NT2/D1 (cell line): ENCODE results near the gene SH3PXD2A.

Source experiments
- SUZ12 ChIP-seq: IDR thresholded peaks from 2 replicates; pipeline ENCODE4 v1.6.1; 2011; ENCODE audit not compliant: insufficient read length, insufficient read depth; ENCODE audit errors: extremely low read depth
- ZNF274 ChIP-seq: IDR thresholded peaks from 2 replicates; pipeline ENCODE4 v1.6.1; 2011; ENCODE audit warnings: mild to moderate bottlenecking, low read depth, low read length

DNA sequence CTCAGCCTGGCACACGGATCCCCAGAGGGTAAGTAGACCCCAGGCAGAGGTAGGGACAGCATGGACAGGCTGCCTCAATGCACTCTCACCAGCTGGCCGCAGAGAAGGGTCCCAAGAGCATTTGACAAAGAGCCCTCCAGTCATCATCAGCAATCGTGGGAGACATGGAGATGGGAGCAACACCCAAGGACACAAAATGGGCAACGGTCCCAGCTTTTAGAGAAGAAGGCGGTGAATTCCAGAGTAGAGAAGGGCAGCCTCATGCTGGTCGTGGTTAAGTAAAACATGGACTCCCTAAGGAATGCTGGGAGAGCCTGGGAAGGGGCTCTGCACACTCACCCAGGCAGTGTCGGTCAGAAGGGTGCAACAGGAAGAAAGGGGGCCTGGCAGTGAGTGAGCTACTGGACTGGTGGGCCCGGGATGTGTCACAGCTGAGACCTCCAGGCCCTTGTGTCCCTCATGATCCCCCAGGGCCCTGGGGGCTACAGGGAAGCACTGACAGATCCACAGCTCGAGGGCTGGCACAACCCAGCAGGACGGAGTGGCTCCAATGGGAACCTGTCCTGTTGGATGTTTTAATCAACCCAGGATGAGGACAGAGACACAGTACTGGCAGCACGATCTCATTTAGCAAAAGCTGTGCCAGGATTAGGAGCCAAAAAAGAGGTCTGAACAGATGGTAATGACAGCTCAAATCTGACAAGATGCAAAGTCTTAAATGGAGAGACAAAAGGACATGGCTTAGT lies 214.8 kb downstream of the SH3PXD2A start:
- TF ChIP-seq ZNF274 (no peak), SUZ12 (no peak)
